Adrenal gland (tissue), 5 donors: Measurements from ENCODE around the gene STXBP1.

Source experiments
- POLR2A ChIP-seq, 2 donors: fragments of 450-650 bp; IDR thresholded peaks; one replicate each; pipeline ENCODE4 v1.6.1; 2017; ENCODE audit warnings: antibody characterized with exemption in 2 of 2, mild to moderate bottlenecking in 2 of 2, moderate library complexity in 1 of 2
- TF ChIP-seq, protein P1 (sequence below), 6 experiments: fragments of 450-650 bp in 4 of 6; fragments of 200-600 bp in 2 of 6; sonication (generic) in 1 of 6; IDR thresholded peaks; 1 replicate in 5 of 6; 2 replicates in 1 of 6; pipeline versions ENCODE4 v1.5.1 to v1.8.0; 2016 to 2021; ENCODE audit warnings: antibody characterized with exemption in 6 of 6, mild to moderate bottlenecking in 2 of 6, moderate library complexity in 1 of 6
- donor health status: DM: no; HTN: no; CAD: no.

DNA sequence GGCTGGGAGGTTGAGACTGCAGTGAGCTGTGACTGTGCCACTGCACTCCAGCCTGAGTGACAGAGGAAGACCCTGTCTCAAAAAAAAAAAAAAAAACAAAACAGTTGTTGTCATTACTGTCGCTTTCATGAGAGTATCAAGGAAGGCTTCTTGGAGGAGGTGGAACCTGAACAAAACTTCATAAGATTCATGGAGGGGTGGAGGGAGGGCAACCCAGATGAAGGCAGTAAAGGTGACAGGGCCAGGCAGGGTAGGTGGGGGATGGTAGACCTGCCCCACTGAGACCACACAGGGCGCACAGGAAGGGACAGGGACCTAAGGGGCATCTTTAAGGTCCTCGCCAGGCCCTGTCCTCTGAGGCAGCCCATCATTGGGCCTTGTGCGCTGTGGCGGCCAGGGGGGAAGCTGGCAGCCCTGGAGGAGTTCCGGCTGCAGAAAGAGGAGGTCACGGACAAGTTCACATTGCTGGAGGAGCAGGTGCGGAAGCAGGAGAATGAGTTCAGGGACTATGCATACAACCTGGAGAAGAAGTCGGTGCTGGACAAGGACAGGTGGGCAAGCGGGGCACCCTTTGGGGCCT, 98.2 kb downstream of the STXBP1 start:
- TF ChIP-seq, protein P1, sequence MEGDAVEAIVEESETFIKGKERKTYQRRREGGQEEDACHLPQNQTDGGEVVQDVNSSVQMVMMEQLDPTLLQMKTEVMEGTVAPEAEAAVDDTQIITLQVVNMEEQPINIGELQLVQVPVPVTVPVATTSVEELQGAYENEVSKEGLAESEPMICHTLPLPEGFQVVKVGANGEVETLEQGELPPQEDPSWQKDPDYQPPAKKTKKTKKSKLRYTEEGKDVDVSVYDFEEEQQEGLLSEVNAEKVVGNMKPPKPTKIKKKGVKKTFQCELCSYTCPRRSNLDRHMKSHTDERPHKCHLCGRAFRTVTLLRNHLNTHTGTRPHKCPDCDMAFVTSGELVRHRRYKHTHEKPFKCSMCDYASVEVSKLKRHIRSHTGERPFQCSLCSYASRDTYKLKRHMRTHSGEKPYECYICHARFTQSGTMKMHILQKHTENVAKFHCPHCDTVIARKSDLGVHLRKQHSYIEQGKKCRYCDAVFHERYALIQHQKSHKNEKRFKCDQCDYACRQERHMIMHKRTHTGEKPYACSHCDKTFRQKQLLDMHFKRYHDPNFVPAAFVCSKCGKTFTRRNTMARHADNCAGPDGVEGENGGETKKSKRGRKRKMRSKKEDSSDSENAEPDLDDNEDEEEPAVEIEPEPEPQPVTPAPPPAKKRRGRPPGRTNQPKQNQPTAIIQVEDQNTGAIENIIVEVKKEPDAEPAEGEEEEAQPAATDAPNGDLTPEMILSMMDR (IDR thresholded peaks at IDR 0.05): no peak
- no peak for TF ChIP-seq POLR2A (IDR thresholded peaks at IDR 0.05)
